ENCODE measurements around the gene PDE2A.

DNA sequence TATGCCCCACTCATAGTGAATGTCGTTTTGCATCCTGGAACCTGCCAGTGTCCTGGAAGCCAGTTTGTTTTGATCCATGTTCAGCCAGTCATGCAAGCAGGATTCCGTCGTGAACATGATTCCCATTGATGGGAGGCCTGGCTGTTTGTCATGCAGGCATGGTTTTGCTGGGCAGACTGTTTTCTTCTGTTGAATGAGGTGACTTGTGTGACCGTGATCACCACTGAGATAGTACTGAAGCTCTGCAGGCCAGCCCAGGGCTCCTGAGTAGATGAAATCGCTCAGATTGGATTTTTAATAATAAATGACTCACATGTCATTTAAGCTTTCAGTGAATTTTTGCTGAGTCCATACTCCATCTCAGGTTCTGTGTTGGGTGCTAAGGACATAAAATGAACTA lies 117.8 kb downstream of the PDE2A start:
- TF ChIP-seq, protein P1, sequence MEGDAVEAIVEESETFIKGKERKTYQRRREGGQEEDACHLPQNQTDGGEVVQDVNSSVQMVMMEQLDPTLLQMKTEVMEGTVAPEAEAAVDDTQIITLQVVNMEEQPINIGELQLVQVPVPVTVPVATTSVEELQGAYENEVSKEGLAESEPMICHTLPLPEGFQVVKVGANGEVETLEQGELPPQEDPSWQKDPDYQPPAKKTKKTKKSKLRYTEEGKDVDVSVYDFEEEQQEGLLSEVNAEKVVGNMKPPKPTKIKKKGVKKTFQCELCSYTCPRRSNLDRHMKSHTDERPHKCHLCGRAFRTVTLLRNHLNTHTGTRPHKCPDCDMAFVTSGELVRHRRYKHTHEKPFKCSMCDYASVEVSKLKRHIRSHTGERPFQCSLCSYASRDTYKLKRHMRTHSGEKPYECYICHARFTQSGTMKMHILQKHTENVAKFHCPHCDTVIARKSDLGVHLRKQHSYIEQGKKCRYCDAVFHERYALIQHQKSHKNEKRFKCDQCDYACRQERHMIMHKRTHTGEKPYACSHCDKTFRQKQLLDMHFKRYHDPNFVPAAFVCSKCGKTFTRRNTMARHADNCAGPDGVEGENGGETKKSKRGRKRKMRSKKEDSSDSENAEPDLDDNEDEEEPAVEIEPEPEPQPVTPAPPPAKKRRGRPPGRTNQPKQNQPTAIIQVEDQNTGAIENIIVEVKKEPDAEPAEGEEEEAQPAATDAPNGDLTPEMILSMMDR (IDR thresholded peaks at IDR 0.05) = no peak
- TF ChIP-seq POLR2A (IDR thresholded peaks at IDR 0.05) = no peak

Data from lower leg skin (tissue), 3 donors.